Testis (tissue), 2 donors: ENCODE results near the gene BMP4.

ENCODE experiments used
- POLR2A ChIP-seq: fragments of 450-650 bp; IDR thresholded peaks from one replicate; pipeline ENCODE4 v1.6.1; 2017; ENCODE audit warnings: antibody characterized with exemption, mild to moderate bottlenecking, moderate library complexity
- TF ChIP-seq, protein P1 (sequence below), 3 experiments: fragments of 450-650 bp in 2 of 3; fragments of 200-600 bp in 1 of 3; sonication (generic) in 1 of 3; IDR thresholded peaks; one replicate each; pipeline ENCODE4 v1.5.1; 2016 to 2019; ENCODE audit warnings: antibody characterized with exemption in 3 of 3, mild to moderate bottlenecking in 2 of 3, moderate library complexity in 1 of 3

DNA sequence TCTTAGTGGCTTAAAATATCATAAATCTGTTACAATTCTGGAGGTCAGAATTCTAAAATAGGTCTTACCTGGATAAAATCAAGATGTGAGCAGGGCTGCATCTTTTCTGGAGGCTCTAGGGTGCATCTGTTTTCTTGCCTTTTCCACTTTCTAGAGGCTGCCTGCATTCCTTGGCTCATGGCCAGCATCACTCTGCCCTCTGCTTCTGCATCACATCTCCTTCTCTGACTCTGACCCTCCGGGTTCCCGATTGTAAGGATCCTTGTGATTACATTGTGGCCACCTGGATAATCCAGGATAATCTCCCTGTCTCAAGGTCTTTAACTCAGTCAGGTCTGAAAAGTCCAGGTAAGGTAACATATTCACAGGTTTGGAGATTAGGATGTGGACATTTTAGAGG is 11.0 kb upstream of the BMP4 start:
- TF ChIP-seq, protein P1, sequence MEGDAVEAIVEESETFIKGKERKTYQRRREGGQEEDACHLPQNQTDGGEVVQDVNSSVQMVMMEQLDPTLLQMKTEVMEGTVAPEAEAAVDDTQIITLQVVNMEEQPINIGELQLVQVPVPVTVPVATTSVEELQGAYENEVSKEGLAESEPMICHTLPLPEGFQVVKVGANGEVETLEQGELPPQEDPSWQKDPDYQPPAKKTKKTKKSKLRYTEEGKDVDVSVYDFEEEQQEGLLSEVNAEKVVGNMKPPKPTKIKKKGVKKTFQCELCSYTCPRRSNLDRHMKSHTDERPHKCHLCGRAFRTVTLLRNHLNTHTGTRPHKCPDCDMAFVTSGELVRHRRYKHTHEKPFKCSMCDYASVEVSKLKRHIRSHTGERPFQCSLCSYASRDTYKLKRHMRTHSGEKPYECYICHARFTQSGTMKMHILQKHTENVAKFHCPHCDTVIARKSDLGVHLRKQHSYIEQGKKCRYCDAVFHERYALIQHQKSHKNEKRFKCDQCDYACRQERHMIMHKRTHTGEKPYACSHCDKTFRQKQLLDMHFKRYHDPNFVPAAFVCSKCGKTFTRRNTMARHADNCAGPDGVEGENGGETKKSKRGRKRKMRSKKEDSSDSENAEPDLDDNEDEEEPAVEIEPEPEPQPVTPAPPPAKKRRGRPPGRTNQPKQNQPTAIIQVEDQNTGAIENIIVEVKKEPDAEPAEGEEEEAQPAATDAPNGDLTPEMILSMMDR (IDR thresholded peaks at IDR 0.05), result no peak
- TF ChIP-seq POLR2A, result no peak
